Fibroblast of upper back skin (primary cell): ENCODE results near the gene SYT17.

Experiments
- DNase-seq: peaks from one replicate; pipeline ENCODE4 v3.0.0-alpha.2; 2013

SYT17 gene

DNA sequence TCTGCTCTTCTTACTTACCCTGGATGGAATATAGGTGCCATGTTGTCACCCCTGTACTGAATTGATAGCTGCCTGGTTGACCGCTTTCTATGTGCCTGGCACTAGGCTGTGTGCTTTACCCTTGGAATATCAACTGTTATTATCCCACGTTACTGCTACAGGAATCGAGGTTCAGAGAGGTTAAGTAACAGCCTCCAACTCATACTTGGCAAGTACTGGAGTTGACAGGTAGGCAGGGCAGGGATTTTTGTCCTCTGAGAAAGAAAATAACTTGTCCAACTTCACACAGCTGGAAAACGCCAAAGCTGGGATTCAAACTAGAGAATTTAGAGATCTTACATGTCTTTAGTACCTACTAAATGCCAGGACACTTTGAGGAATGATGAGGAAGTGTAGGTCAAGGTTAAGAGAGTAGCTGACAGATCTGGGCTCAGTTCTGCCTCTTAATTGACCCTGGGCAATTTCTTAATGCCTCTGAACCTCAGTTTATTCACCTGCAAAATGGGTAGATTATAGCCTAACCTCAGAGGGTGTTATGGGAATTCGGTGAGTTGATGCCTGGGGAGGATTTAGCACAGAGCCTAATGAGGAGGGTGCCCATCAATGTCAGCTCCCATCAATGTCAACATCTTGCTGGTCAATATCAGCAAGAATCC lies 28.5 kb upstream of the SYT17 start:
- DNase-seq = no peak

DNA sequence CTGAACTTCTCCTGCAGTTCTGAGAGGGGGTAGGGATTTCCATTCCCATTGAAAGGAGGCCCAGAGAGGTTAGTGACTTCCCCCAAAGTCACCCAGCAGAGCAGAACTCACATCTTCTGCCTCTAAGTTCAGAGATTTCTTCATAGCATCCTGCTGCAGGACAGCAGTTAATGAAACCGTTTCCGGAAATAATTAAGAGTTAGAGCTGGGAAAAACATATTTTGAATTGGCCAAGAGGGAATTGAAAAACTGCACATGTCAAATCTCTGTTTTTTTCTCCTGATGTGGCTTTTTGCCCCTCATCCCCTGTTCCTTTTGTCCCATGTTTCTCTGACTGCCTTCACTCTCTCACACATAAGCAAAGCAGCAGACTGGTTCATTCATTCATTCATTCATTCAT lies 27.6 kb upstream of the SYT17 start:
- no peak for DNase-seq

DNA sequence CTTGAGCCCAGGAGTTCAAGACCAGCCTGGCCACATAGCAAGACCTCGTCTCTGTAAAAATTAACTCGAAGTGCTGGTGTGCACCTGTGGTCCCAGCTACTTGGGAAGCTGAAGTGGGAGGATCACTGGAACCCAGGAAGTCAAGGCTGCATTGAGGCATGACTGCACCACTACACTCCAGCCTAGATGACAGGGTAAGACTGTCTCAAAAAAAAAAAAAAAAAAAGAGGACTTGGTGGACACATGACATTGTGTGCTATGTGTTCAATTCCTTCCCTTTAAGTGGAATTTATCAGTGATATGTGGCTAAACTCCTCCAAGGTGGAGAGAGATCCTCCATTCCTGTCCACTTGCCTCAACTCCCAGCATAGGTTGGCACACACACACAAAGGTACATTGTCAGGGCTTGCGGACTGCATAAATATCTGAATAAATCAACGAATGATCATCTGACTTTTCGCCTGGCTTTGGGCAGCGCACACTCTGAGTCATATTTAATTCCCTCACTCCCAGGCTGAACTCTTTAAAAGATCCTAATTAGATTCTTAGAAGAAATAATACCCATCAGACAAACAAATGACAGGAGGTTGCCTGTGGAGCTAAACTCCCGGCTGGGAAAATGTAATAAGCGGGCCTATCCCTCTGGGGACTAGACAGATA lies 25.0 kb upstream of the SYT17 start:
- DNase-seq = no peak

DNA sequence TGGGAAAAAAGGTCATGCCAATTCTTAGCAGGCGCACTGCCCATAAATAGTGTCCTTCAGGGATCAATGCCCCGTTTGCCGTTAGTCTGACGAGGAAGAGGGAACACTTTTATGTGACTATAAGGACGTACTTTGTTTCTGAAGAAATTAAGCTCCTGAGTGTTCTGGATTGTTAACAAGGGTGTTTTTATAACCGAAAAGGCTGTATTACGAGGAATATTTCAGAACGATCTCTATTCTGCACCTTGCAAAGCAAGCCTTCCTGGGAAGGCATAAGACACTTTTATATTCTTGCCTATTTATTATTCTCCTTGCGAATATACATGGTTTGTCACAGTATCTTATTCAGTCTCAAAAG lies 24.5 kb upstream of the SYT17 start:
- DNase-seq = no peak

DNA sequence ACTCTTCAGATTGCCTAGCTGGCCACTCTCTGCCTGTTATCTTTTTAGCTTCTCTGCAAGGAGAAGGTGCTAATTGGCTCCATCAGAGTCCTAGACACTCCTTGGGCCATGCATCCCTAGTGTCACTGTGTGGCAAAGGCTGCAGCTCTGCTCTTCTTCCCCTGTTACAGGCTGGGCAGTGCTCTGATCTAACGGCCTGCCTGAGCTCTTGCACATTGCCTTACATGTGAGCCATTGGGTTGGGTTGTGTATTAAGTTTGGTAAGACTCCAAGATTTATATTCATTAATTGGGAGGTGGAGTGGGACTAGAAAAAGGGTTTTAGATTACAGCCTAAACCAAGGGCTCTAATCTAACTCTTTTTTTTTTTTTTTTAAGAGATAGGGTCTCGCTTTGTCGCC lies 23.0 kb upstream of the SYT17 start:
- DNase-seq = no peak

DNA sequence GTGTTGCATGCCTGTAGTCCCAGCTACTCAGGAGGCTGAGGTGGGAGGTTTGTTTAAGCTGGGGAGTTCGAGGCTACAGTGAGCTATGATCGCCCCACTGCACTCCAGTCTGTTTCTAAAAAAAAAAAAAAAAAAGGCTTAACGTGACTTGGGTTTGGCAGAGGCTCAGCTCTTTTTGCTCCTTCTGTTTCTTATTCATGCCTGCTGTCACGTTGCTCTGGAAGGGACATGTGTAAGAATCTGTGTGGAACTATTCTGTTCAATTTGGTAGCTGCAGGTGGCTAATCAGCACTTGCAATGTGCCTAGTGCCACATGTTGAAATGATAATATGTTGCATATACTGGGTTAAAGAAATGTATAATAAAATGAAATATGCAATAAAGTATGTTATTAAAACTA lies 20.9 kb upstream of the SYT17 start:
- no peak for DNase-seq

DNA sequence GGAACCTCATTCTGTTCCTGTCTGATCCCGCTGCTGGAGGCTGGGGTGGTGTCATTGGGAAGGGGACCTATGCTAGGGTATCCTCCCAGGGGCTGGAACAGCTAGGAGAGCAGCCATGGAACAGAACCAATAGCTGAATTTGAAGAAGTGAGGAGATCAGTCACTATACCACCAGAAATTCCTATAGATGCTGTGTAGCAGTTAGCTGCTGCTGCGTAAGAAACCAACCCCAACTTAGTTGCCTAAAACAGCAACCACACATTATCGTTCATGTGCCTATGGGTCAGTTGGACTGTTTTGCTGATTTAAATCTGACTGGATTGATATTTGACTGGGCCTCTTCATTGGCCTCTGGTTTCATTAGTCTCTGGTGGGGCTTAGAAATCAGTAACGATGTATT lies 20.4 kb upstream of the SYT17 start:
- DNase-seq = no peak

DNA sequence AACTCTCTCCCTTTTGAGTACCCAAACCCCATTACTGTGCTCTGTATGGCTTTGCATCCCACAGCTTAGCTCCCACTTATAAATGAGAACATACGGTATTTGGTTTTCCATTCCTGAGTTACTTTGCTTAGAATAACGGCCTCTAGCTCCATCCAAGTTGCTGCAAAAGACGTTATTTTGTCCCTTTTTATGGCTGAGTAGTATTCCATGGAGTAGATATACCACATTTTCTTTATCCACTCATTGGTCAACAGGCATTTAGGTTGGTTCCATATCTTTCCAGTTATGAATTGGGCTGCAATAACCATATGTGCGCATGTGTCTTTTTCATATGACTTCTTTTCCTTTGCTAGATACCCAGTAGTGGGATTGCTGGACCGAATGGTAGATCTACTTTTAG lies 19.9 kb upstream of the SYT17 start:
- no peak for DNase-seq

DNA sequence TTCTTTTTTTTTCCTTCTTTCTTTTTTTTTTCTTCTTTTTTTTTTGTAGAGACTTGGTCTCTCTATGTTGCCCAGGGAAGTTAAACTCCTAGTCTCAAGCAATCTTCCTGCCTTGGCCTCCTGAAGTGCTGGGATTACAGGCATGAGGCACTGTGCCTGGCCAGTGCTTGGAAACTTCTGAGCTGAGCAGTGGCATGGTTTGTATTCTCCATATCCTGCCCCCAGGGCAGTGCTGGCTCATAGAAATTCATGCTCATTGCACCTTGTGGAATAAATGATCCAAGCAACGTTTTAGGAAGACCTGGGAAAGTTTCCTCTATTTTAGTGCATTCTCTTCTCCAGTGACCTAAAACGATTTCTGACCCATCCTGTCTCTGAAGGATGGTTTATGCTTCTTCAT lies 16.7 kb upstream of the SYT17 start:
- DNase-seq = no peak

DNA sequence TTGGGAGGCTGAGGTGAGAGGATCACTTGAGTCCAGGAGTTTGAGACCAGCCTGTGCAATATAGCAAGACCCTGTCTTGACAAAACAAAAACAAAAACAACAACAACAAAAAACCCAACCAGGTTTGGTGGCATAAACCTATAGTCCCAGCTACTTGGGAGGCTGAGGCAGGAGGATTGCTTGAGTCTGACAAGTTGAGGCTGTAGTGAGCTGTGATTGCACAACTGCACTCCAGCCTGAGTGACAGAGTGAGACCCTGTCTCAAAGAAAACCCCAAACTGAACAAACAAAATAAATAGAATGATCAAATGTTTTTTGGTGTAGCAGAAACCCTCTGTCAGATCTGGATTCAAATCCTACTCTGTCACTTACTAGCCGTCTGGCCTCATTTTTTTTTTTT lies 16.0 kb upstream of the SYT17 start:
- DNase-seq = no peak

DNA sequence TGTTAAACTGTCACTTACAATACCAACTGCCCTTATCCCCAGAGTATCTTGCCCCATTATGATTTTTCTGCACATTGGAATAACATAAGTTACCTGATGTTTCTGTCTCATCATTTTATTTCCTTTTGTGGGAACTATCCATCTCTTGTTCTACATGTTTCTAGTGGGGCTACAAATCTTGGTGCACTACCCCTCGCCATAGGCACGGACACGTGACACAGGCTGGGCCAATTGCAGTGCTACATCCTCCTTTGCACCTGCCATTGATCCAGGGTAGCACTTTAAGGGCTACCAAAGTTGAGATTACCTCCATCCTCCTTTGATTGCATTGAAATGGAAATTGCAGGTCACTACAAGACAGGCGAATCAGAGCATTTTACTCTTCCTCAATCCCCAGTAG lies 14.2 kb upstream of the SYT17 start:
- no peak for DNase-seq

DNA sequence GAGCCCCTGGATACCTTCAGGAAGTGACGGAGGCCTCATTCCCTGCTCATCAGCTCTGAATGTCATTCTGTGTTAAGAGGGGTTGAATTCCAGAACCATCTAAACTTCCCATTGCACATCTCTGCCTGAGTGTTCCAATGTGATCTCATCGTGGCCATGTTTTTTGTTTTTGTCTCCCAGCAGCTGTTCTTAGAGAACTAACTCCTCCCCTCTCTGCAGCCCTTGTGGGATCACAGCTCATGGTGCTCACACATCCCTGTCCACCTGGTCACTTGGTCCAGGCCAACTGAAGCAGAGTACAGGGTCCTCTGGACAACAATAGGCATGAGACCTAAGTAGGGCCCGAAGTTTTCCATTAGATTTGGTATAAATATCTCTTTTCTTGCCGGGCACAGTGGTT lies 6.0 kb upstream of the SYT17 start:
- no peak for DNase-seq

DNA sequence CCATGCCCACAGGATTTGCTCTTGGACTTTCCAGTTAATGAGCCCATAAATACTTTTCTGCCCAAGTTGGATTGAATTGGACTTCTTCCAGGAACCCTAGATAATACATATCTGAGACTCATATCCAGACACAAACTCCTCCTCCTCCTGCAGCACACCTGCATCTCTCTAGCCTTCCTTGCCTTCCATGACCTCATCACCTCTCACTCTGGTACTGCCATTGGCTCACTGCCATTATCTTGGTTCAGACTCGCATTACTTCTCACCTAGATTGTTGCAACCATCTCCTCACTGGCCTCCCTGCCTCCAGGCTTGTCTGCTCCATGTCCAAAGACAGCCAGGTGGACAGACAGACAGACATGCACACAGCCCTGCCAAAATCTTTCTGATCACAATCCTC lies 4.8 kb upstream of the SYT17 start:
- DNase-seq = no peak

DNA sequence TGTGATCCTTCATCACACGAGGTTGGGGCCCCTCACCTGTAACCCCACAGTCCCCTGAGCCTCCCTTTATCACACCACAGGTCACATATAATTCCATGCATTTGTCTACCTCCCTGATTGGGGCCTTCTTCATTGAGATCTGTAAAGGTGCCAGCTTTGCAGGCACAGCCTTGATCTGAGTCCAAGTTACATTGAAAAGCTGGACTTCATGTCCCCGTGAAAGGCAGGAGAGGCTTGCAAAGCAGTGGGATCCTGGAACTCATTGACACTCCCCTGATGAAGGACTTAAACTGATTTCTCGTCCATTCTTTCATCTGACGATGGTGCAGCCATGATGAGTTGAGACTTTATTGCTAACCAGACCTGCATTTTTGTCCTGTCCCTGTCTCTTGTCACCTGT lies 3.8 kb upstream of the SYT17 start:
- no peak for DNase-seq

DNA sequence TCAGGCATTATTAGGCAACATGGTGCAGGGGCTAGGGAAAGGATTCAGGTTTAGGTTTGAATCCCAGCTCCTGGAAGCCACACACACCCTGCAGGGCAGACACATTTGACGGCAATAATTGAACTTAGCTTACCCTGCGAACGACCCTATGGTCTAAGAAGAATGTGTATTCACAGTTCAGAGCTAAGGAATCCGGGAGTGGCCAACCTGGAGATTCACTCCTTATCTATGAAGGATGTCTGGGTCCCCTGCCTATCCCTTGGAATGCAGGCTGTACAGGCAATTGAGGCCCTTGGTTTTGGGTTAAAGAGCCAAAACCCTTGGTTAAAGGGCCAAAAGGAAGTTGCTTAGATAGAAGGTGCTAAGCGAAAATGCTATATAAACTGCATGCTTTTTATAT lies 2.9 kb upstream of the SYT17 start:
- no peak for DNase-seq

DNA sequence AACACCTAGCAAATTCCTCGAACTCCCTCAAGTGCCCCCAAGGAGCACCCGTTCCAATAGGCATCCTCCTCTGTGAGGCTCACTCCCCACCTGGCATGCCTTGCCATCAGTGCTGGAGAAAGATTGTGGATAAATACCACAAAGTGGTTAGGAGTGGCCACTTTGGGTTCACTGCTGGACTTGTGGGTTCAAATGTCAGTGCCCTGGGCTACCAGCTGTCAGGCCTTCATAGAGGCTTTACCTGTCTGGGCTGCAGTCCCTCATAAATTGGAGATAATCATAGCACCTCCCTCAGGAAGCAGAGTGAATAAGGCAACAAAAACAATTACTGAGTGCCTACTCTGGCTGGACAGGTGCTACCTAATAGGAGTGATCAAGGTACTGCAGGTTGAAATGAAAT lies 1.5 kb upstream of the SYT17 start:
- DNase-seq = no peak

DNA sequence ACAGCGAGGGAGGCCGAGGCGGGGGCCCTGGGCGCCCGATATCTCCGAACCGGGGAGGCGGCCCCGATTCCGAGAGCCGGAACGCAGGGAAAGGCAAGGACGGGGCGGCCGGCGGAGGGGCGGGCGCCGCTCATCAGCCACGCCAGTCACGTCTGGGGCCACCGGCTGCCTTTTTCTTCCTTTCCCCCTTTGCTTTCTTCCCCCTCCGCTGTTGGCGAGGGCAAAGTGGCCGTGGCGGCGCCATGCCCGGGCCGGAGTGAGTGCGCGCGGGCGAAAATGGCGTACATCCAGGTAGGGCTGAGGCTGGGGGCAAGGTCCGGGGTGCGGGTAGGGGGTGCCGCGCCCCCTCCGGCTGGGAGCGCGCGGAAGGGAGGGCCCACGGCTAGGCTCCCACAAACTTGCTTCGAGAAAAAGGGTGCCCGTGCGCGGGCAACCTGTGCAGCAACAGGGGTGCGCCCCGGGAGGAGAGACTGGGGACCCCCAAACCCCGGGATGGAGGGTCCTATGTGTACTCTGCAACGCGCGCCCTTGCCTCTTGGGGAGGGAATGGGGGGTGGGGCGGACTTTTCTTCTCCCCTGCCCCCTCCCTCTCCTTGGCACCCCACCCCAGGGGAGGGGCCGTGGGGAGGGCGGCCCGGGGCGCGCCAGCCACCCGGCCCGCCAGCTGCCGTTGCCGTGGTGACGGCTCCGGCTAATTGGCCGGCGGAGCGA lies 486 bp downstream of the SYT17 start:
- no peak for DNase-seq

DNA sequence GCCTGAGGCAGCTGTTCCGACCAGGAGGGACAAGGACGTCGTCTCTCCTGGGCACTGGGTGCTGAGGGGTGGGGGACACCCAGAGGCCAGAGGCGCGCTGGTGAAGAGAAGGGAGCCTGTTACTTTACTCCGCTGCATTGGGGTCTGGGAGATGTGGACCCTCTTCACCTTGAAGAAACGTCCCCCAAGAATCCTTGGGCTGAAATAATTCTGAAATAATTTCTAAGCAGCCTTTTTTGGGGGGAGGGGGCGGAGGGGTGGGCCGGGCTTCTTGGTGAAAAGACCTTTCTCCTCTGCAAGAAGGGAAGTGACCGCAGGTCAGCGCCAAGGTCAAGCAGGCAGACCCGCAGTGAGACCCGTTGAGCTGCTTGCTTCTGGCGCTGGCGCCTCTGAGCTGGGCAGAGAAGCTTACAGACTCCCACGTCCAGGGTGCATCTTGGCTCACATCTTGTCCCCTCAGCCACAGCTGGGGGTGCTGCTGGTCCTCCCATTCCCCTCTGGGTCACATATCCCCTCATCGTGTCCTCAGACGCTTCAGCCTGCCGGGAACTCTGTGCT lies 1.1 kb downstream of the SYT17 start:
- no peak for DNase-seq

DNA sequence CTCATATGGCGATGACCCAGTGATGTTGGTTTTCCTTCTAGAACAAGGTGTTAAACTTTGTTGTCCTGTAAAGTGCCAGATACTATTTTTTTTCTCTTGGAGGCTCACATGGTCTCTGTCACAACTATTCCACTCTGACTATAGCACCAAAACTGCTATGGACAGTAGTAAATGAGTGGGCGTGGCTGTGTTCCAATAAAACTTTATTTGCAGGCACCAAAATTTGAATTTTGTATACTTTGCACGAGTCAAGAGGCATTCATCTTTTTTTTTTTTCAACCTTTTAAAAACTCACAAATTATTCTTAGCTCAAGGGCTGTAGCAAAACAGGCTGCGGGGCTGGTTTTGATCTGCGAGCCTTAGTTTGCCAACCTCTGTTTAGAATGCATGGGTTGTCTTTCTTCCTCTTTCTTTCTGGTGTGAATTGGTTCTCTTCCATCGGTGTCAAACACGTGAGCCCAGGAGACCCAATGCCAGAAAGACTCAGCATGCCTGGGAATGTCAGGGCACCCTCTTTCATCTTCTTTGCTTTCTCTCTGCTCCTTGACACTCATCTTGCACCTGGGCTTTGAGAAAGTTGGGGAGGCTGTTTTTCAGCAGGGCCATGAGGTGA lies 2.1 kb downstream of the SYT17 start:
- no peak for DNase-seq

DNA sequence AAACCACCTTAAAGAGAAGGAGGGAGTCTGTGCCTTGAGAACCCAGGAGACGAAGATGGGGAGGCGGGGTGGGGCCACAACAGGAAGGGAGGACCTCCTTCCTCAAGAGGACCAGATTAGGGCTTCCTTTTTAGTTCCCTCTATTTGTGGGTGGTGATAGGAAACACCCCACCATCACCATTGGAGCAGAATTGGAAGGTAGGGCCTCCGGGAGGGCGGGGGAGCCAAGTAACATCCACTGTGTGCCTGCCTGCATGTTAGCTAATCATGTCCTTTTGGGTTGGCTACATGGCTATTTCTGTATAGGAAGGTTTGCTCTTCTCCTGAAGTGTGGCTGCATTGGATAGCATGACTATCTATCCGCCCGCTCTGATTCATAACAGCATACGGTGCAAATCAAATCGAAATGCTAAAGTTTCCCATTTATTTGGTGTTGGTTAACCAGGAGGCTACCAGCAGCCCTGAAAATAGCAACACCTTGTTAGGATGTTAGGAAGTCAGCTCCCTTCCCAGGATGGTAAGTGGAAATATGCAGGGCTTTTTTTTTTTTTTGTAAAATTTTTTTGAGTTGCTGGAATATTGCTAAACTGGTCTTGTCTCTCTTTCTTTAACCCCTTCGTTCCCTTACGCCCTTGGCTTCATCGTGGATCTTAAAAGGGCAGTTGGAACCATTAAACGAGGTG lies 4.2 kb downstream of the SYT17 start:
- DNase-seq = no peak

DNA sequence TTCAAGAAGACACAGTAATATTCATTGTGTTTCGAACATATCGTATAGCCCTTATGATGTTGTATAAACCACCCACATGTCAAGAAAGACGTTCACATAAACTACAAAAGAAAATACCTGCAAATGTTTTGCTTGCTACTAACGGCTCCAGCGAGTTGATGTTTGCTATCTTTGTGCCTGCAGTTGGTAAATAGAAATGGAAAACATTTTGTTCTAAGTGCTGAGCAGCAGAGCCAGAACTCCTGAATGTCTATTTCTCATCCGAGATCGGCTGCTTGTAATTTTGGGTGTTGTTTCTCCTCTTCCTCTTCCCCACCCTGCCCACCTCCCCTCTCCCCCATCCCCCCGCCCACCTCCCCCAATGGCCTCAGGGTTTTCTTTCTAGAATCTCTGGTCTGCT lies 5.0 kb downstream of the SYT17 start:
- no peak for DNase-seq

DNA sequence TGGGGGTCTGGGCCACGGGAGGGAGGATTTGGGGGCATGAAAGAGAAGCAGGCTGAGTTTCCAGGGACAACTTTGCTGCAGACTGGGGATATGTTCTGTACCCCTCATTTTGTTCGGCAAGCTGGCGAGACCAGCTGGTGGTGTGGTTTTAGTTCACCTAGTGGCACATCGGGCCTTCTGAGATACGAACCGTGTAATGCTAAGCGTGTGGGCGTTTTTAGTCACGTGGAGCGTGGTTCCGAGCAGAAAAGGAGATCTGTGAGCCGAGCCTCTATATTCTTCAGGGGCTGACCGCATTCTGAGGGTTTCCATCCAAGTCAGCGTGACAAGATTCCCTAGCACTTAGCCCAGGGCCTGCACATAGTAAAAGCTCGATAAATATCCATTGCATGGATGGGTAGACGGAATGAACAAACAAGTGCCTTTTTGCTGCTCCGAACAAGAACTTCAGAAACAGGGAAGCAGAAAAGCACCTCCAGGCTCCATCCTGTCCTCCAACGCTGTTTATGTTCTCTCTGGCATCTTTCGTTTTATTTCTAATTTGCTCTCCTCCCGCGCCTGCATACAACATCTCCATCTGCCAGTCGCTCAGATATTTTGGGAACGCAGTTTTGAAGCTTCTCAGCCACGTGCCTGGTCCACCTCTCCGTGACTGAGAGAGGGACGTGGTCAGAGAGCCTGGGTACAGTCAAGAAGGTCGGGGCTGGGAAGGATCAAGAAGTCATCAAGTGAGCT lies 5.8 kb downstream of the SYT17 start:
- no peak for DNase-seq

DNA sequence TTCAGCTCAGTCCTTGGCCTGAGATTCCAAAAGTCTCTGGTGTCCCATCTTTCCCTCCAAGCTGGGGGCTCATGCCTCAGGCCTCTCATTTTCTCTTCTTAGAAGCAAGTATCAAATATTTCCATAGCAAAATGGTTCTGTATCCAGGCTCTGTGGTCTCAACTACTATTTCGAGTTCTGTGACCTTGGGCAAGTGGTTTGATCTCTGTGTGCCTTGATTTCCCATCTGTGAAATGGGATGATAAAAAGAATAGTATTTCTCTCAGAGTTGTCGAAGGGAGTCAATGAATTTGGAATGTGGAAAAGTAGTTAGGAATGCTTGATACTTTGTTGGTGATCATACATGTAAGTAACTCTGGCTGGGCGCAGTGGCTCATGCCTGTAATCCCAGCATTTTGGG lies 6.4 kb downstream of the SYT17 start:
- no peak for DNase-seq
